Epithelial cell of proximal tubule (primary cell): ENCODE data around the gene CAPZA3. TPM values are rescaled to one million over a fixed set of nuclear protein-coding genes. Genes with fewer than 3 reads are reported as not detected.
A peak's percentile ranks its signal among the peaks of the same experiment; 100 is the strongest.

Experiments used
- DNase-seq: peaks from one replicate; pipeline ENCODE4 v3.0.0-alpha.2; 2011; ENCODE audit warnings: low read depth
- H3K4me3 ChIP-seq: 2 replicates; pipeline ENCODE4 v1.5.1; 2011; ENCODE audit warnings: low read depth, mild to moderate bottlenecking, low read length
- CTCF ChIP-seq: conservative IDR thresholded peaks from 2 replicates; pipeline ENCODE4 v1.5.1; 2012; ENCODE audit warnings: low read depth, mild to moderate bottlenecking, low read length
- total RNA-seq: library from RNA; depleted of rRNA; stranded (reverse); fragments of >200 nt; gene quantifications from 2 replicates; pipeline ENCODE4 v1.2.3, GENCODE V29; 2015

Gene CAPZA3
- total RNA-seq, 1 donor from 2014 or later = not detected

- DNase-seq = peak; percentile 46
- H3K4me3 ChIP-seq = no peak overlapping the region
- TF ChIP-seq CTCF = no peak
Observed at GRCh38 chr12:18703911-18704310, 34.0 kb upstream of the CAPZA3 start.

GRCh38 chr12:18706798-18707197, 31.1 kb upstream of the CAPZA3 start:
- no peak for DNase-seq

GRCh38 chr12:18716236-18716635, 21.7 kb upstream of the CAPZA3 start:
- peak; percentile 9 for TF ChIP-seq CTCF
- no peak overlapping the region for H3K4me3 ChIP-seq
- no peak for DNase-seq

More at GRCh38 chr12:18706798-18707197, 31.1 kb upstream of the CAPZA3 start:
- no peak overlapping the region for H3K4me3 ChIP-seq
- no peak for TF ChIP-seq CTCF

- no peak overlapping the region for H3K4me3 ChIP-seq
- no peak for DNase-seq
- no peak for TF ChIP-seq CTCF
Observed at GRCh38 chr12:18718462-18718861, 19.5 kb upstream of the CAPZA3 start.

- DNase-seq = no peak
- H3K4me3 ChIP-seq = no peak overlapping the region
- TF ChIP-seq CTCF = no peak
Observed at GRCh38 chr12:18719922-18720510, 17.9 kb upstream of the CAPZA3 start.

- no peak overlapping the region for H3K4me3 ChIP-seq
- TF ChIP-seq CTCF = no peak
- no peak for DNase-seq
Observed at GRCh38 chr12:18720690-18721089, 17.2 kb upstream of the CAPZA3 start.

GRCh38 chr12:18721452-18721851, 16.5 kb upstream of the CAPZA3 start:
- no peak for TF ChIP-seq CTCF
- DNase-seq = no peak
- no peak overlapping the region for H3K4me3 ChIP-seq
